CD4-positive, alpha-beta T cell treated with Interleukin-15 for 4 hours (primary cell): ENCODE data around the gene PRR7.

Source experiments
- DNase-seq: peaks from one replicate; pipeline ENCODE4 v3.0.0-alpha.2; 2020; ENCODE audit warnings: low spot score

PRR7 gene

GRCh38 chr5:177499842-177500241 lies 53.2 kb downstream of the PRR7 start:
- no peak for DNase-seq

GRCh38 chr5:177500685-177501522 lies 54.3 kb downstream of the PRR7 start:
- peak; percentile 82 for DNase-seq

- no peak for DNase-seq
Measured at GRCh38 chr5:177501874-177502678, 55.5 kb downstream of the PRR7 start.

DNA sequence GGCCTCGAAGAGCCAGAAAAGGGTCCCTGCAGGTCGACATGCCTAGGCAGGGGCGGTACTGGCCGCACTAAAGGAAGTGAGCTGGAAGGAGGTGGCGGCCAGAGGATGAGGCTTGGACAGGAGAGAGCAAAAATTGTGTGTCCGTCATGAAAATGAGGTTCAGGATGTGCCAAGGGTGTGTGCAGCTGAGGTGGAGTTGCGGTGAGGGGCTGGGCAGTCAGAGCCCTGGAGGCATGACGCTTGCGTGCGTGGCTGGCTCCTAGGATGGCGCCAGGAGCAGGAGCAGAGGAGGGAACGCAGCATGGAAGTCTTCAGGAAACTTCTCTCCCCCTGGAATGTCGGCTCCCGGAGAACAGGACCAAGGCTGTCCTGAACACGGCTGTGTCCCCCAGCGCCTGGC lies 56.3 kb downstream of the PRR7 start:
- no peak for DNase-seq

GRCh38 chr5:177503351-177504085 lies 56.9 kb downstream of the PRR7 start:
- no peak for DNase-seq

GRCh38 chr5:177504086-177505056 lies 57.8 kb downstream of the PRR7 start:
- no peak for DNase-seq

- no peak for DNase-seq
Measured at GRCh38 chr5:177505075-177505474, 58.5 kb downstream of the PRR7 start.
